ENCODE measurements around the gene BICDL2.

DNA sequence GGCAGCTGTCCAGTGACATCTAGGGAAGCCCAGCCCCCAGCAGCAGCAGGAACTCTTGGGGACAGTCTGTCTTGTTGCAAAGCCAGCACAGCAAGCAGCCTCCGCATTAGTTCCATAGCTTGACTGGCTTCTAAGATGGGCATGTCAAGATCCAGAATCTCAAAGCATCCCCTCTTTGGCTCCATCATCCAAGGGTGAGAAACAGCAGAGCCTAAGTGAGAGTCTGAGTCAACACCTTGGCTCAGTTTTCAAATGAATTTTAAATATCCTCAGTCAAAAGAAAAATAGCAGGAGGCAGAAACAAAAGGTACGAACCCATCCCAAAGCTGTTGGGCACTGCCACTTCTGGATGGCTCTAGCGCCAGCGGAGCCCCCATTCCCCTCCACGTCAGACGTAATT, 21.8 kb downstream of the BICDL2 start:
- TF ChIP-seq, protein P1, sequence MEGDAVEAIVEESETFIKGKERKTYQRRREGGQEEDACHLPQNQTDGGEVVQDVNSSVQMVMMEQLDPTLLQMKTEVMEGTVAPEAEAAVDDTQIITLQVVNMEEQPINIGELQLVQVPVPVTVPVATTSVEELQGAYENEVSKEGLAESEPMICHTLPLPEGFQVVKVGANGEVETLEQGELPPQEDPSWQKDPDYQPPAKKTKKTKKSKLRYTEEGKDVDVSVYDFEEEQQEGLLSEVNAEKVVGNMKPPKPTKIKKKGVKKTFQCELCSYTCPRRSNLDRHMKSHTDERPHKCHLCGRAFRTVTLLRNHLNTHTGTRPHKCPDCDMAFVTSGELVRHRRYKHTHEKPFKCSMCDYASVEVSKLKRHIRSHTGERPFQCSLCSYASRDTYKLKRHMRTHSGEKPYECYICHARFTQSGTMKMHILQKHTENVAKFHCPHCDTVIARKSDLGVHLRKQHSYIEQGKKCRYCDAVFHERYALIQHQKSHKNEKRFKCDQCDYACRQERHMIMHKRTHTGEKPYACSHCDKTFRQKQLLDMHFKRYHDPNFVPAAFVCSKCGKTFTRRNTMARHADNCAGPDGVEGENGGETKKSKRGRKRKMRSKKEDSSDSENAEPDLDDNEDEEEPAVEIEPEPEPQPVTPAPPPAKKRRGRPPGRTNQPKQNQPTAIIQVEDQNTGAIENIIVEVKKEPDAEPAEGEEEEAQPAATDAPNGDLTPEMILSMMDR (conservative IDR thresholded peaks at IDR 0.05; ENCODE audit: low read depth, low read length), result no peak
- no peak for TF ChIP-seq EZH2 (IDR thresholded peaks at IDR 0.05; ENCODE audit: borderline replicate concordance, low read depth, low read length, poor library complexity, severe bottlenecking)

Measured in A673 (cell line).